HT-29 (cell line): ENCODE measurements around the gene PCMTD2. TPM values are rescaled to one million over a fixed set of nuclear protein-coding genes. Genes with fewer than 3 reads are reported as not detected.
"Not testable (repeated sequence)": the region's sequence is repeated elsewhere in the genome, so short reads cannot be mapped to it uniquely, and the experiment has no call there.

Source experiments
- DNase-seq: peaks from one replicate; pipeline ENCODE4 v3.0.0-alpha.2; 2015; ENCODE audit warnings: low spot score
- small RNA-seq: library from RNA; depleted of rRNA; stranded (forward); fragments of <200 nt; gene quantifications from one replicate; pipeline ENCODE3, GENCODE V24; 2014
- total RNA-seq: library from RNA; depleted of rRNA; stranded (reverse); fragments of >200 nt; shearing (Covaris generic); gene quantifications from 2 replicates; pipeline ENCODE4 v1.2.3, GENCODE V29; 2014; rRNA removed

The PCMTD2 gene
- total RNA-seq, 1 experiment from 2014 or later, result 52.0 TPM

GRCh38 chr20:64286447-64287263 lies 31.1 kb downstream of the PCMTD2 start:
- not testable (repeated sequence) for DNase-seq

DNA sequence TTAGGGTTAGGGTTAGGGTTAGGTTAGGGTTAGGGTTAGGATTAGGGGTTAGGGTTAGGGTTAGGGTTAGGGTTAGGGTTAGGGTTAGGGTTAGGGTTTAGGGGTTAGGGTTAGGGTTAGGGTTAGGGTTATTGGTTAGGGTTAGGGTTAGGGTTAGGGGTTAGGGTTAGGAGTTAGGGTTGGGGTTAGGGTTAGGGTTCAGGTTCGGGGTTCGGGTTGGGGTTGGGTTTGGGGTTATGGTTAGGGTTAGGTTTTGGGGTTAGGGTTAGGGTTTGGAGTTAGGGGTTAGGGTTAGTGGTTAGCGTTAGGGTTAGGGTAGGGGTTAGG lies 31.7 kb downstream of the PCMTD2 start:
- not testable (repeated sequence) for DNase-seq

DNA sequence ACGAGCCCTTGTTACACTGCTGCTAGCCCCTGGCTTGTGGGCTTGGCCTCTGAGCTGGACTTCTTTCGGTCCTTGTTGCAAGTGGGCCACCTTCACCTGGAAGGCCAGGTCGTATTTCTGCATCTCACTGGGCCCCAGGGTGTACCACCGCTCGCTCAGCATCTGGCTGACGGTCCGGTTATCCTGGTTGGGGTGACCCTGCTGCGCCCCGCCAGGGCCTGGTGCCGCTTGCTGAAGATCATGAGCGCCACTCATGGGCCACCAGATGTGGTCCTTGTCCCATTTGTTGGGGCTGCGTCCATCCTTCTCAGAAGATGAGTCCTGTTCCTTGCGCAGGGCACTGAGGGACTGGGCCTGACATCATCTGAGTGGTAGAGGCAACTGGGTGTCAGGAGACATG lies 36.6 kb downstream of the PCMTD2 start:
- not testable (repeated sequence) for DNase-seq

DNA sequence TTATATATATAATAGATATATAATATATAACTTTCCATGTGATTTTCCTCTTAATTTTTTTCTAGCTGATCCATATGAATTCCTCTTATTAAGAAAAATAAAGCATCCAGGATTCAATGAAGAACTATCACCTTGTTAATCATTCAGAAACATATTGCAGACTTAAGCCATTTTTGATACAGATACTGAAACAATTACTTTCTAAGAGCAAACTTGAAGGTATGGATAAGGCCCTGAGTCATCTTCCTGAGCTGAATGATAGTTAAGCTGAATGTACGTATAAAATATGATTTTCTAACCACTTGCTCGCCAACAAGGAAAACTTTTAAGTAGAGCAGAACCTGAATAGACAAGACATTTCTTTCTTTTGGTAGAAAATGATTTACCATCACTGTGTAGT lies 47.5 kb downstream of the PCMTD2 start:
- DNase-seq, result not testable (repeated sequence)

GRCh38 chr20:64313761-64314160 lies 58.2 kb downstream of the PCMTD2 start:
- DNase-seq, result not testable (repeated sequence)

GRCh38 chr20:64315381-64315780 lies 59.8 kb downstream of the PCMTD2 start:
- DNase-seq, result not testable (repeated sequence)

GRCh38 chr20:64315884-64316283 lies 60.3 kb downstream of the PCMTD2 start:
- DNase-seq, result not testable (repeated sequence)

- not testable (repeated sequence) for DNase-seq
Measured at GRCh38 chr20:64316415-64317083, 61.0 kb downstream of the PCMTD2 start.

DNA sequence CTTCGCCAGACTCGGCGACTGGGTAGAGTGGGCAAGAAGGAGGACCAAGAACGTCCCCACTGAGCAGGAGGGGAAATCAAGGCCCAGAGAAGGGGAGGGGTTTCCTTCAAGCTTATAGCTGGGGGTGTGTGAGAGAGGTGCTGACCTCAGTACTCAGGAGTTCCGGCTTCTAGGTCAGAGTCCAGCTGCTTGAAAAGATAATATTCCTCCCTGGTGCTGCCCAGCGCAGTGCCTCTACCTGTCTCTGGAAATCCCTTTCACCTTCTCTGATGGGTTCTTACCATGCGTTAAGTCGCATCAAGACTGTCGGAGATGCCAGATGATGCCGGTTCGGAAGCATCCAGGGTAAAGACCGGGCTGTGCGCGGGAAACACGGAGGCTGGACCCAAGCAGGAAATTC lies 61.8 kb downstream of the PCMTD2 start:
- not testable (repeated sequence) for DNase-seq

- DNase-seq, result not testable (repeated sequence)
Measured at GRCh38 chr20:64318056-64318455, 62.5 kb downstream of the PCMTD2 start.

DNA sequence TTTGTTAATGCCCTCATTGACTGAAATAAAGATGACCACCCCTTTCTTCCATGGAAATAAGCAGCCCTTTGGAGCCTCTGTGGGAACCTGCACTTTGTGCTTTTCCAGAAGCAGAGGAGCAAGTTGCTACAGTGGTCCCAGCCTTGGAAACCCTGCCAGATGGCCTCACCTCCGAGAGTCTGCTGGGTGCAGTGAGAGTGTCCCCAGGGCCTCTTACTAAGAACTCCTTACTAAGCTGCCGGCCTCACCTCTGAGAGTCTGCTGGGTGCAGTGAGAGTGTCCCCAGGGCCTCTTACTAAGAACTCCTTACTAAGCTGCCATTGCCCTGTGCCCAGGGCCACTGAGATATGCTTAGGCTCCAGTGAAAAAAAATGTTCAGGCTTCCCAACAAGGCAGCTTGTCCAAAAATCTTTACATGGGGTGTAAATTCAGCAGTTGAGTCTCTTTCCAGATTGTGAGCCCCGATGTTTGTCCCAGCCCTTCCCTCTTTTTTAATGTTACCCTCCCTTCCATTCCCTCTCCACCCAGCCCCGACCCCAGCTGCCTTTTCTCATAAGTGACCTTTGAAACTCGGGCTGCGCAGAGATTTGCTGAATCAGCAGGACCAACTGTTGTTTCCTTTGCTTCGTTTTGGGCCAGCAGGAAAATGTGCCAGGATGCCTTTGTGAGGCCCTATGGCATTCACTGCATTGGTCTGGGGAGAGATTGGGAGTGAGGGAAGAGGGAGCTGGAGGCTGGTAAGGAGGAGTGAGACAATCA lies 66.7 kb downstream of the PCMTD2 start:
- DNase-seq, result not testable (repeated sequence)

Small RNA genes lying within 50 kb of the gene (small RNA-seq; reads per million reads assigned to genes)
- not detected for gene AL137028.2

Other genes starting within 250 kb of the PCMTD2 start
- 0.69 and 1.5 TPM in 2 replicates for gene C20orf204, start 219.6 kb upstream of the PCMTD2 start, total RNA-seq
- gene SOX18, start 206.1 kb upstream of the PCMTD2 start, total RNA-seq, result not detected in 2 replicates
- 1.2 TPM in 1 of 2 replicates, not detected in the other for gene TCEA2, start 192.6 kb upstream of the PCMTD2 start, total RNA-seq
- gene RGS19, start 176.2 kb upstream of the PCMTD2 start, total RNA-seq, result 89.2 and 99.8 TPM in 2 replicates
- 1.2 and 1.5 TPM in 2 replicates for gene OPRL1, start 175.7 kb upstream of the PCMTD2 start, total RNA-seq
- gene LKAAEAR1, start 171.3 kb upstream of the PCMTD2 start, total RNA-seq, result not detected in 2 replicates
- not detected in 2 replicates for gene NPBWR2, start 148.2 kb upstream of the PCMTD2 start, total RNA-seq
- 2.8 and 5.8 TPM in 2 replicates for gene MYT1, start 91.3 kb upstream of the PCMTD2 start, total RNA-seq